SK-N-SH (cell line): ENCODE measurements around the gene R3HDM4. TPM values are rescaled to one million over a fixed set of nuclear protein-coding genes. Genes with fewer than 3 reads are reported as not detected.

ENCODE experiments used
- CTCF ChIA-PET: fragments of 300-600, 350-600 bp; formaldehyde crosslinking; extraction: SDS; loops from one replicate; lab custom pipeline; 2021; lab: Yijun Ruan, JAX
- POLR2A ChIA-PET: fragments of 350-600 bp; sonication (Branson Sonifier 250); formaldehyde crosslinking; extraction: SDS; loops from one replicate; lab custom pipeline; 2020; ENCODE audit warnings: antibody characterized with exemption, inconsistent platforms; lab: Yijun Ruan, JAX
- DNase-seq: peaks from one replicate; pipeline ENCODE4 v3.0.0; 2012
- H2AFZ ChIP-seq: fragments of 200-600 bp; sonication (generic); 2 replicates; pipeline ENCODE4 v1.8.1; 2016; ENCODE audit warnings: antibody characterized with exemption, mild to moderate bottlenecking, low read depth
- H3F3A ChIP-seq: fragments of 200-600 bp; sonication (generic); replicated peaks from 2 replicates; pipeline ENCODE3; 2016; ENCODE audit warnings: antibody characterized with exemption, mild to moderate bottlenecking; ENCODE audit not compliant: insufficient read depth
- H3K27ac ChIP-seq, 2 experiments: fragments of 200-500 bp in 1 of 2; fragments of 200-600 bp in 1 of 2; sonication (Bioruptor generic) in 1 of 2; sonication (generic), shearing (Covaris generic) in 1 of 2; 2 replicates each; pipeline versions ENCODE4 v1.5.1 to v1.6.1; 2014 to 2016; ENCODE audit warnings: low read depth in 2 of 2, inconsistent platforms in 1 of 2, low read length in 1 of 2, mild to moderate bottlenecking in 1 of 2, mixed read lengths in 1 of 2
- H3K27me3 ChIP-seq: fragments of 200-600 bp; sonication (generic), shearing (Covaris generic); 2 replicates; pipeline ENCODE4 v1.6.1; 2016; ENCODE audit warnings: mixed run types; ENCODE audit not compliant: insufficient read depth
- H3K36me3 ChIP-seq, 2 experiments: fragments of 200-500 bp in 1 of 2; fragments of 200-600 bp in 1 of 2; sonication (Bioruptor generic) in 1 of 2; sonication (generic) in 1 of 2; replicated peaks in 1 of 2; 2 replicates each; pipeline versions ENCODE3 to v1.5.1; 2014 to 2016; ENCODE audit warnings: low read length in 1 of 2, mild to moderate bottlenecking in 1 of 2; ENCODE audit not compliant: insufficient read depth in 2 of 2, control insufficient read depth in 1 of 2
- H3K4me1 ChIP-seq, 2 experiments: fragments of 200-500 bp in 1 of 2; fragments of 200-600 bp in 1 of 2; sonication (Bioruptor generic) in 1 of 2; sonication (generic), shearing (Covaris generic) in 1 of 2; 2 replicates each; pipeline versions ENCODE4 v1.5.1 to v1.6.1; 2014 to 2016; ENCODE audit warnings: low read depth in 1 of 2, low read length in 1 of 2, mixed run types in 1 of 2; ENCODE audit not compliant: insufficient read depth in 2 of 2, control insufficient read depth in 1 of 2
- H3K4me2 ChIP-seq: fragments of 200-600 bp; sonication (generic), shearing (Covaris generic); 2 replicates; pipeline ENCODE4 v1.6.1; 2017; ENCODE audit warnings: mixed run types
- H3K4me3 ChIP-seq, 2 experiments: fragments of 200-500 bp in 1 of 2; fragments of 200-600 bp in 1 of 2; sonication (Bioruptor generic) in 1 of 2; sonication (generic), shearing (Covaris generic) in 1 of 2; 2 replicates each; pipeline versions ENCODE4 v1.5.1 to v1.8.1; 2014 to 2016; ENCODE audit warnings: low read depth in 2 of 2, inconsistent platforms in 1 of 2, low read length in 1 of 2, mild to moderate bottlenecking in 1 of 2, mixed read lengths in 1 of 2, moderate library complexity in 1 of 2
- H3K79me2 ChIP-seq: fragments of 200-600 bp; sonication (generic); 2 replicates; pipeline ENCODE4 v1.8.1; 2017; ENCODE audit warnings: mild to moderate bottlenecking; ENCODE audit not compliant: insufficient read depth
- H3K9ac ChIP-seq: fragments of 200-600 bp; sonication (generic); 2 replicates; pipeline ENCODE4 v1.6.1; 2017; ENCODE audit warnings: mixed run types
- H3K9me2 ChIP-seq: fragments of 200-600 bp; sonication (generic); 2 replicates; pipeline ENCODE4 v1.6.1; 2017; ENCODE audit warnings: mixed run types
- H3K9me3 ChIP-seq: fragments of 200-600 bp; sonication (generic); 2 replicates; pipeline ENCODE4 v1.6.1; 2017; ENCODE audit warnings: mixed run types, mild to moderate bottlenecking, moderate library complexity
- H4K20me1 ChIP-seq: fragments of 200-600 bp; sonication (generic); 2 replicates; pipeline ENCODE4 v1.6.1; 2017; ENCODE audit warnings: mild to moderate bottlenecking, mixed run types; ENCODE audit not compliant: insufficient read depth
- EP300 ChIP-seq, 2 experiments: IDR thresholded peaks; 2 replicates each; pipeline versions ENCODE4 v1.4.0 to v1.6.1; 2012; ENCODE audit warnings: borderline replicate concordance in 1 of 2, low read depth in 1 of 2, low read length in 1 of 2
- FOSL2 ChIP-seq: IDR thresholded peaks from 2 replicates; pipeline ENCODE4 v1.4.0; 2012; ENCODE audit warnings: low read depth, mild to moderate bottlenecking, moderate library complexity, borderline replicate concordance
- FOXJ3 ChIP-seq: sonication (generic); formaldehyde crosslinking; IDR thresholded peaks from 2 replicates; pipeline ENCODE4 v1.5.1; 2020; ENCODE audit warnings: mild to moderate bottlenecking, missing genetic modification reagents
- FOXM1 ChIP-seq: IDR thresholded peaks from 2 replicates; pipeline ENCODE4 v1.4.0; 2012; ENCODE audit warnings: low read depth, mild to moderate bottlenecking
- NRF1 ChIP-seq: IDR thresholded peaks from 2 replicates; pipeline ENCODE4 v1.6.1; 2012; ENCODE audit warnings: low read depth, mild to moderate bottlenecking, low read length
- RXRA ChIP-seq: IDR thresholded peaks from 2 replicates; pipeline ENCODE4 v1.4.0; 2012; ENCODE audit warnings: low read depth, mild to moderate bottlenecking, borderline replicate concordance
- SIN3A ChIP-seq: IDR thresholded peaks from 2 replicates; pipeline ENCODE4 v1.6.1; 2012; ENCODE audit warnings: low read depth, mild to moderate bottlenecking, low read length, moderate library complexity, borderline replicate concordance
- SMC3 ChIP-seq: IDR thresholded peaks from 2 replicates; pipeline ENCODE4 v1.6.1; 2012; ENCODE audit warnings: low read depth, low read length, improper control_type of control experiment
- TCF12 ChIP-seq: IDR thresholded peaks from 2 replicates; pipeline ENCODE4 v1.4.0; 2012
- TEAD4 ChIP-seq: IDR thresholded peaks from 2 replicates; pipeline ENCODE4 v1.4.0; 2012; ENCODE audit warnings: mild to moderate bottlenecking, borderline replicate concordance; ENCODE audit not compliant: insufficient read depth
- USF1 ChIP-seq: IDR thresholded peaks from 2 replicates; pipeline ENCODE4 v1.4.0; 2012; ENCODE audit warnings: low read depth, borderline replicate concordance
- YY1 ChIP-seq: IDR thresholded peaks from 2 replicates; pipeline ENCODE4 v1.4.0; 2012; ENCODE audit warnings: low read depth, mild to moderate bottlenecking
- WGBS: methylation state at CpG from one replicate; pipeline ENCODE4 v1.1.6; 2017; ENCODE audit warnings: low lambda C conversion rate; 5-methylcytosine and 5-hydroxymethylcytosine counted together
- polyA plus RNA-seq, 3 experiments: library from polyadenylated mRNA; depleted of rRNA; stranded (reverse); fragments of >200 nt; gene quantifications; 2 replicates each; pipeline ENCODE4 v1.2.3, GENCODE V29; 2012
- TF ChIP-seq, protein P1 (sequence below): IDR thresholded peaks from 2 replicates; pipeline ENCODE4 v1.4.0; 2012; ENCODE audit warnings: low read depth
- TF ChIP-seq, protein P2 (sequence below): fragments of 150-350 bp; IDR thresholded peaks from 2 replicates; pipeline ENCODE4 v1.6.1; 2017; ENCODE audit warnings: antibody characterized with exemption, low read length, low read depth, borderline replicate concordance
- TF ChIP-seq, protein P3 (sequence below): fragments of 150-350 bp; IDR thresholded peaks from 2 replicates; pipeline ENCODE4 v1.6.1; 2016; ENCODE audit warnings: mild to moderate bottlenecking, low read depth, low read length
- TF ChIP-seq, protein P4 (sequence below): IDR thresholded peaks from 2 replicates; pipeline ENCODE4 v1.6.1; 2012; ENCODE audit warnings: mild to moderate bottlenecking, low read depth, low read length, moderate library complexity
- TF ChIP-seq, protein P5 (sequence below): IDR thresholded peaks from 2 replicates; pipeline ENCODE4 v1.4.0; 2012; ENCODE audit warnings: low read depth, borderline replicate concordance

Gene R3HDM4
- polyA plus RNA-seq, 1 of the 3 experiments (the other 2 are of a cell fraction) = 39.2 TPM

DNA sequence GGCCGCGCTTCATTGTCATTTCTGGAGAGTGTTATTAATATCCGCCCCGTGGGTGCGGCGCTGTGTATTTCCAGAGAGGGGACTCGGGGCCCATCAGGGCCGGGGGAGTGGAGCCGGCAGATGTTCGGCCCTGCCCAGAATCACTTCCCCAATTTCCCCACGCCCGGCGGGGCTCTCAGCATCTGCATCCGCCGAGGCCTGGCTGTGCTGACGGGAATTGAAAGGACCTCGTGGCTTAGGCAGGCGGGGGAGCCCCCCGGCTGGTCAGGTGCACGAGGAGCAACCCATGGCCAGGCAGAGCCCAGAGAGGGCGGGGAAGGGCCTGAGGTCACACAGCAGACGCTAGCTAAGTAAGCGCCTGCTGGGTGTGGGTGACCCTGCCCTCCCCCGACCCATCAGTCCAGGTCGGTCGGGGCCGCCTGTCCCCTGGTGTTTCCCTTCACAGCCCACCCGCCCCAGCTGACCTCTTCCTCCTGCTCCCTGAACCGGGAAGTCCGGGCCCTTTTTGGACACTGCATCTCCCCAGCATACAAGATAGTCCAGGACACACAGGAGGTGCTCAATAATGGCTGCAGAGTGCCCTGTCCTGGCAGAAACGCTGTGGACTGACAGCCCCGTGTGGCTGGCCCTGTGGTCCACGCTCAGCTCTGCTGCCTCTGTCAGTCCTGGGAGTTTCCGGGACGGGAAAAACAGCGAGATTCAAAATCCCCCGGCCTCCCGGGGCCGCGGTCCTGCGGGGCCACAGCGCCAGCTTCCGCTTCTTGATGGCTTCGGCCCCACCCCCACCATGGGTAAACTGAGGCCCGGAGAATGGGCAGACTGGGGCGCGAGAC is 34.9 kb upstream of the R3HDM4 start:
- peaks cover 0 to 4% of the 10 kb centered on the region in 2 experiments for H3K36me3 ChIP-seq
- no peaks in the 10 kb centered on the region for H3F3A ChIP-seq
- H3K4me1 ChIP-seq = peaks cover 0 to 24% of the 10 kb centered on the region in 2 experiments; a peak in 1 of 4 replicates
- H3K27ac ChIP-seq = no peak overlapping the region
- no peak overlapping the region for H3K4me3 ChIP-seq
- WGBS = 95% methylated on average over 16 of the region's 47 CpGs
- no peak overlapping the region for H2AFZ ChIP-seq
- H3K9me3 ChIP-seq = no peaks in the 10 kb centered on the region
- DNase-seq = no peak
- POLR2A ChIA-PET = no interaction called here
- TF ChIP-seq, protein P1, sequence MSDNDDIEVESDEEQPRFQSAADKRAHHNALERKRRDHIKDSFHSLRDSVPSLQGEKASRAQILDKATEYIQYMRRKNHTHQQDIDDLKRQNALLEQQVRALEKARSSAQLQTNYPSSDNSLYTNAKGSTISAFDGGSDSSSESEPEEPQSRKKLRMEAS = no peak
- no peak for TF ChIP-seq TCF12
- no peak for TF ChIP-seq SIN3A
- TF ChIP-seq YY1 = no peak
- TF ChIP-seq TEAD4 = no peak
- no peak for TF ChIP-seq FOSL2
- TF ChIP-seq FOXM1 = no peak
- no peak for TF ChIP-seq NRF1
- TF ChIP-seq, protein P2, sequence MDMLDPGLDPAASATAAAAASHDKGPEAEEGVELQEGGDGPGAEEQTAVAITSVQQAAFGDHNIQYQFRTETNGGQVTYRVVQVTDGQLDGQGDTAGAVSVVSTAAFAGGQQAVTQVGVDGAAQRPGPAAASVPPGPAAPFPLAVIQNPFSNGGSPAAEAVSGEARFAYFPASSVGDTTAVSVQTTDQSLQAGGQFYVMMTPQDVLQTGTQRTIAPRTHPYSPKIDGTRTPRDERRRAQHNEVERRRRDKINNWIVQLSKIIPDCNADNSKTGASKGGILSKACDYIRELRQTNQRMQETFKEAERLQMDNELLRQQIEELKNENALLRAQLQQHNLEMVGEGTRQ = no peak
- no peak for TF ChIP-seq FOXJ3
- no peak for TF ChIP-seq RXRA
- TF ChIP-seq, protein P3, sequence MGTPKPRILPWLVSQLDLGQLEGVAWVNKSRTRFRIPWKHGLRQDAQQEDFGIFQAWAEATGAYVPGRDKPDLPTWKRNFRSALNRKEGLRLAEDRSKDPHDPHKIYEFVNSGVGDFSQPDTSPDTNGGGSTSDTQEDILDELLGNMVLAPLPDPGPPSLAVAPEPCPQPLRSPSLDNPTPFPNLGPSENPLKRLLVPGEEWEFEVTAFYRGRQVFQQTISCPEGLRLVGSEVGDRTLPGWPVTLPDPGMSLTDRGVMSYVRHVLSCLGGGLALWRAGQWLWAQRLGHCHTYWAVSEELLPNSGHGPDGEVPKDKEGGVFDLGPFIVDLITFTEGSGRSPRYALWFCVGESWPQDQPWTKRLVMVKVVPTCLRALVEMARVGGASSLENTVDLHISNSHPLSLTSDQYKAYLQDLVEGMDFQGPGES = no peak
- no peak for TF ChIP-seq EP300 (IDR thresholded peaks at IDR 0.05; ENCODE audit: borderline replicate concordance in 1 of 2, low read depth in 1 of 2, low read length in 1 of 2)
- TF ChIP-seq, protein P4, sequence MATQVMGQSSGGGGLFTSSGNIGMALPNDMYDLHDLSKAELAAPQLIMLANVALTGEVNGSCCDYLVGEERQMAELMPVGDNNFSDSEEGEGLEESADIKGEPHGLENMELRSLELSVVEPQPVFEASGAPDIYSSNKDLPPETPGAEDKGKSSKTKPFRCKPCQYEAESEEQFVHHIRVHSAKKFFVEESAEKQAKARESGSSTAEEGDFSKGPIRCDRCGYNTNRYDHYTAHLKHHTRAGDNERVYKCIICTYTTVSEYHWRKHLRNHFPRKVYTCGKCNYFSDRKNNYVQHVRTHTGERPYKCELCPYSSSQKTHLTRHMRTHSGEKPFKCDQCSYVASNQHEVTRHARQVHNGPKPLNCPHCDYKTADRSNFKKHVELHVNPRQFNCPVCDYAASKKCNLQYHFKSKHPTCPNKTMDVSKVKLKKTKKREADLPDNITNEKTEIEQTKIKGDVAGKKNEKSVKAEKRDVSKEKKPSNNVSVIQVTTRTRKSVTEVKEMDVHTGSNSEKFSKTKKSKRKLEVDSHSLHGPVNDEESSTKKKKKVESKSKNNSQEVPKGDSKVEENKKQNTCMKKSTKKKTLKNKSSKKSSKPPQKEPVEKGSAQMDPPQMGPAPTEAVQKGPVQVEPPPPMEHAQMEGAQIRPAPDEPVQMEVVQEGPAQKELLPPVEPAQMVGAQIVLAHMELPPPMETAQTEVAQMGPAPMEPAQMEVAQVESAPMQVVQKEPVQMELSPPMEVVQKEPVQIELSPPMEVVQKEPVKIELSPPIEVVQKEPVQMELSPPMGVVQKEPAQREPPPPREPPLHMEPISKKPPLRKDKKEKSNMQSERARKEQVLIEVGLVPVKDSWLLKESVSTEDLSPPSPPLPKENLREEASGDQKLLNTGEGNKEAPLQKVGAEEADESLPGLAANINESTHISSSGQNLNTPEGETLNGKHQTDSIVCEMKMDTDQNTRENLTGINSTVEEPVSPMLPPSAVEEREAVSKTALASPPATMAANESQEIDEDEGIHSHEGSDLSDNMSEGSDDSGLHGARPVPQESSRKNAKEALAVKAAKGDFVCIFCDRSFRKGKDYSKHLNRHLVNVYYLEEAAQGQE = no peak
- no peak for TF ChIP-seq USF1
- TF ChIP-seq, protein P5, sequence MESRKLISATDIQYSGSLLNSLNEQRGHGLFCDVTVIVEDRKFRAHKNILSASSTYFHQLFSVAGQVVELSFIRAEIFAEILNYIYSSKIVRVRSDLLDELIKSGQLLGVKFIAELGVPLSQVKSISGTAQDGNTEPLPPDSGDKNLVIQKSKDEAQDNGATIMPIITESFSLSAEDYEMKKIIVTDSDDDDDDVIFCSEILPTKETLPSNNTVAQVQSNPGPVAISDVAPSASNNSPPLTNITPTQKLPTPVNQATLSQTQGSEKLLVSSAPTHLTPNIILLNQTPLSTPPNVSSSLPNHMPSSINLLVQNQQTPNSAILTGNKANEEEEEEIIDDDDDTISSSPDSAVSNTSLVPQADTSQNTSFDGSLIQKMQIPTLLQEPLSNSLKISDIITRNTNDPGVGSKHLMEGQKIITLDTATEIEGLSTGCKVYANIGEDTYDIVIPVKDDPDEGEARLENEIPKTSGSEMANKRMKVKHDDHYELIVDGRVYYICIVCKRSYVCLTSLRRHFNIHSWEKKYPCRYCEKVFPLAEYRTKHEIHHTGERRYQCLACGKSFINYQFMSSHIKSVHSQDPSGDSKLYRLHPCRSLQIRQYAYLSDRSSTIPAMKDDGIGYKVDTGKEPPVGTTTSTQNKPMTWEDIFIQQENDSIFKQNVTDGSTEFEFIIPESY = no peak
- no peak for TF ChIP-seq SMC3
- CTCF ChIA-PET = interaction anchor here (1.4 kb wide), 1 partner anchor 25 kb away, joined by 6 read pairs; no protein-coding TSS in a partner anchor
- H3K27me3 ChIP-seq = no peaks in the 10 kb centered on the region
- no peak overlapping the region for H3K9ac ChIP-seq
- H4K20me1 ChIP-seq = peaks cover 34% of the 10 kb centered on the region
- peaks cover 13% of the 10 kb centered on the region; the same call in 1 of the 2 replicates for H3K79me2 ChIP-seq
- no peak overlapping the region for H3K4me2 ChIP-seq
- no peaks in the 10 kb centered on the region for H3K9me2 ChIP-seq
